HG03196 (cell line): ENCODE measurements around the gene ADM2.
"Not testable (repeated sequence)": the region's sequence is repeated elsewhere in the genome, so short reads cannot be mapped to it uniquely, and the experiment has no call there.

Experiments
- ATAC-seq: cut with Tn5 transposase; IDR thresholded peaks from one replicate; pipeline ENCODE4 v1.9.1; 2021; ENCODE audit not compliant: unreplicated experiment

The ADM2 gene

DNA sequence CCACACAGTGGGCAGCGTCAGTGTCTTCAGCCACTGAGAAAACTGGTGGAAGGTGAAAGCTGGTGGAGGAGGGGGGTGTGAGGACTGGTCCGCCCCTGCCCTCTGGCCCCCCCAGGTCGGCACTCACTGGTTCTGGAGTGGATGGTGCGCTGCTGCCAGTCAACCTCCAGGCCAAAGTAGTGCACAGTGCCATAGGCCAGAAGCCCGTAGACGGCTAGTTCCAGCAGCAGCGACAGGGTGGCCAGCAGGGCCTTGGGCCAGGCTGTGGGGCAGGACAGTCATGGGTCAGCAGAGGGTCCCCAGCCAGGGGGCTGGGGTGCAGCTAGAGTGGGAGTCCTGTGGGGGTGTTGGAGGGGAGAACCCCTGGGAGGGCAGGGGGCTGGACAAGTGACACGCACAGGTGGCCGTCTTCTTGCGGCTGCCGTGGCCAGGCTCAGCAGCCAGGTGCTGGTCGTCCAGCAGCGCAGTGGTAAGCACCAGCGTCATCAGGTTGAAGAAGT lies 24.0 kb downstream of the ADM2 start:
- ATAC-seq = no peak

DNA sequence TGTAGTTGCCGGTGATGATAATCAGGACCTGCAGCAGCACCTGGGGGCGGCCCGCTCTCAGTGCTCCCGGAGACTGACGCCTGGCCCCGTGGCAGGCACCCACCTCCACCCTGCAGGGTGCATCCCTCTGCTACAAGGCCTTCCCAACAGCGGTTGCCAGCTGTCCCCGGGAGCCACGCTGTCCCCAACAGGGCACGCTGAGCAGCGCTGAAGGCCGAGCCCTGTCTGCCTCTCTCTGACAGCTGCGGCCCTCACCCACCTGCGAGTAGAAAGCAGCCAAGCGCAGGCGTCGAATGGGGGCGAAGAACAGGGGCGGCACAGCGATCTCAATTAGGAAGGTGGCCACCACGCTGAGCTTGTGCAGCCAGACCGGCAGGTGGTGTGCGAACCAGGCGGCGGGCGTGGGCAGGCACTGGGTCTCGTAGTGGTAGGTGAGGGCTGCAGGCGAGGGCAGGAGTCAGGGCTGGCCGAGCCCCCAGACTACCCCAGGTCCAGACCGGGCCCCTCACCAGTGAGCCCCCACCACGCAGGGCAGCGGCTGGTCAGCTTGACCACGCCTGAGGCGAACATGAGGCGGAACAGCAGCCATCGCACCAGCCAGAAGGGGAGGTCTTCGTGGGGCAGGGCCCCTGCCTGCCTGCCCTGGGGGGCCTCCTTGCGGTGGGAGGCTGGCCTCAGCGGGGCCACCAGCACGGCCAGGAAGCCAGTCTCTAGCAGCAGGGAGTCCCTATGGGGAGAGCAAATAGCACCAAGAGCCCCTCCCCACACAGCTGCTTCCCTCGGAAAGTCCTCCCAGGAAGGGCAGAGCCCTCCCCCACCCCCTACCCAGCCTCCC lies 24.6 kb downstream of the ADM2 start:
- ATAC-seq = no peak

DNA sequence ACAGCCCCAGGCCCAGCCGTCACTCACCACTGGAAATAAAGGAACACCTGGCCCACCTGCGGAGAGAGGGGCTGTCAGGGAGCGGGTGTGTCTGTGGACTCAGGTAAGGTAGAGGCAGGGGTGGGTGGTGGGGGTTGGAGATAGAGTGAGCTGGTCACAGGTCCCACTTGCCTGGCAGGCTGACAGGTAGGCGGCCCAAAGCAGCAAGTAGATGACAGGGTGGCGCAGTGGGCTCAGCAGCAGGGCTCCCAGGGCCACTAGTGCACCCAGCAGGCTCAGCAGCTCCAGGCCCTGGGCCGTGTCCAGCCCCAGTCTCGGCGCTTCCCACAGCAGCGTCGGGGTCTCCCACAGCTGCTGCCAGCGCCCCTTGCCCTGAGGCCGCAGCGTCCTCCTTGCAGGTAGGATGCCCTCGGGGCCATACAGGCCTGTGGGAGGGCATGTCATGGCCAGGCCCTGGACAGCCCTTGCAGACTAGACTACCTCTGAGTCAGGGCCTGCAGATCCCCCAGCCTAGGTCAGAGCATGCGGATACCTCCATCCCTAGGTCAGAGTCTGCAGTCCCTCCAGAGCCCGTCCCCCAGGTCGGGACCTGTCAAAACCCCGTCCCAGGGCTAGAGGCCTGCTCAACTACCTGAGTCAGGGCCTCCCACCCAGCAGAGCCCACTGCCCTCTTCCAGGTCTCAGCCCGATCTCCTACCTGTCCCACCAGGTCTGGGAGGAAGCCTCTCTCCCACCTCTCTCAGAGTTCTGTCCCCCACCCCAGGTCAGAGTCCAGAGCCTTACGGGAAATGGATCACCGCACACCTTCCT lies 25.5 kb downstream of the ADM2 start:
- no peak for ATAC-seq

DNA sequence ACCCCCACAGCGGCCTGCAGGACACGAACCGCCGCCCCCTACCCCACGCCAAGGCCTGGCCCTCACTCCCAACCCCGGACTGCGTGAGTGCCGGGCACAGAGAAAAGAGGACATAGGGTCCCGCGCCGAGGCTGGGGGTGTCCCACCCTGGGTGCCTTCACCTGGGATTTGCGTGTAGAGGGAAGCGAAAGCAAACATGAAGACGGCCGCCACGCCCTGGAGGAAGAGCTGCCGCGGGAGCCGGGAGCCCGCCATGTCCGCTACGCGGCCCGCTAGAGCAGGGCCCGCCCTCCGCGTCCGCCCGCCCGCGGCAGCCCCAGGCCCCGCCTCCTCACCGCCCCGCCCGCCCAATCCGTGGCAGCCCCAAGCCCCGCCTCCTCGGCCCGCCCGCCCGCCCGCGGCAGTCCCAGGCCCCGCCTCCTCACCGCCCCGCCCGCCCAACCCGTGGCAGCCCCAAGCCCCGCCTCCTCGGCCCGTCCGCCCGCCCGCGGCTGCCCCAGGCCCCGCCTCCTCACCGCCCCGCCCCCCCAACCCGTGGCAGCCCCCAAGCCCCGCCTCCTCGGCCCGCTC lies 26.2 kb downstream of the ADM2 start, which contains the start of gene LMF2:
Gene LMF2, minus strand, starts transcription at position 282 of the 570 bp plus-strand sequence. Its CDS starts 27 bp downstream, at position 255.
- ATAC-seq = peak; percentile 40

DNA sequence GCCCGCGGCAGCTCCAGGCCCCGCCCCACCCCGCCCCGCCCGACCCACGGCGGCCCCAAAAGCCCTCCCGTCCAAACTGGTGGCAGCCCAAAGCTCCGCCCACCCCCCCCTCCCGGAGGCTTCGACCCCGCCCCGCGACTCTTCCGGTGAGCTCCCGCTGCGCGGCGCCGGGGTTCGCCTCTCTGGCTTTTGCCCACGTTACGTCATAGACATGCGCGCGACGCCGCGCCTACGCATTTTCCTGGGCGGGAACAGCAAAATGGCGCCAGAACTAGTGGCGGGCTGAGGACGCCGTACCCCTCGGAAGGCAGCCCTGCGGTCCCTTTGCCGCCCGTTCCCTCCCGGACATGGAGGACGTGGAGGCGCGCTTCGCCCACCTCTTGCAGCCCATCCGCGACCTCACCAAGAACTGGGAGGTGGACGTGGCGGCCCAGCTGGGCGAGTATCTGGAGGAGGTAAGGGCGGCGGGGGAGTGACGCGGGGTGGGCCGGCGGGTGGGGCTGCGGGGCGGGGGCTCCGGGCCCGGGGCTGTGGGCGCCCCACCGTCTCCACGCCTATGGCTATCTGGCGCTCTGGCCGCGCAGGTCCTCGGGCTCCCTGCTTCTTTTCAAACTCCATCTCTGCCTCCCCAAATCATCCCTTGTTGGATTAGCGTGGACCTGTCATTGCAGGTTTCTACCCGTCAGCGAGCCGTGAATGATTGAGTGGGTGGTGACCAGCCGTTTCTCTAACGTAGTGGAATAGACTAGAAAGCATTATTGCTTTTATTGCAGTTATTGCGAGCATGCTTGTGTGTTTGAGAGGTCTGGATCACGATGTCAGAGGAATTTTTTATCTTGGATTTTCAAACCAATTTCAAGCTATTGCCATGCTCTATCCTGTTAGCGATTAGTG lies 26.9 kb downstream of the ADM2 start, which contains the start of gene NCAPH2:
Gene NCAPH2, plus strand, starts transcription at position 234 of the 894 bp plus-strand sequence. Its CDS starts 114 bp downstream, at position 348.
- peak; percentile 66 for ATAC-seq

DNA sequence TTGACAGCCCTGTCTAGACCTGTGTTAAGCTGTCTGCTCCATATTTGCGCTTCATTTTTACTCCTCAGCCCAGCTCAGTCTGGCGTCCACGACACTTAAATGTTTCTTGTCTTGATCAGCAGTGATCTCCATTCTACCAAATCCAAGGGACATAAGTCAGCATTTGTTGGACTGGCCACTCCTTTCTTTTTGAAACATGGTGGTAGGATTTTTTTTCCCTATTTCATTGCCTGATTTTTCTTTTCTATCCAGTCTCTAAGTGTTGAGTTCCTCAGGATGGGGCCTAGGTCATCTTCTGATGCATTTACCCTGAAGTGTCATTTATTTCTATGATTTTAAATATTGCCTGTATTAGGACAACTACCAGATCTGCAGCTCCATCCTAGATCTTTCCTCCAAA lies 27.6 kb downstream of the ADM2 start:
- no peak for ATAC-seq

DNA sequence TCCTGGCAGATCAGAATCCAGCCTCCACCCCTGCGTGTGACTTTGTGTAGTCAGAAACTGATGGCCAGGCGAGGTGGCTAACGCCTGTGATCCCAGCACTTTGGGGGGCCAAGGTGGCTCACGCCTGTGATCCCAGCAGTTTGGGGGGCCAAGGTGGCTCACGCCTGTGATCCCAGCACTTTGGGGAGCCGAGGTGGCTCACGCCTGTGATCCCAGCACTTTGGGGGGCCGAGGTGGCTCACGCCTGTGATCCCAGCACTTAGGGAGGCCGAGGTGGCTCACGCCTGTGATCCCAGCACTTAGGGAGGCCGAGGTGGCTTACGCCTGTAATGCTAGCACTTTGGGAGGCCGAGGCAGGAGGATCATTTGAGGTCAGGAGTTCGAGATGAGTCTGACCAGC lies 31.8 kb downstream of the ADM2 start:
- ATAC-seq = no peak

DNA sequence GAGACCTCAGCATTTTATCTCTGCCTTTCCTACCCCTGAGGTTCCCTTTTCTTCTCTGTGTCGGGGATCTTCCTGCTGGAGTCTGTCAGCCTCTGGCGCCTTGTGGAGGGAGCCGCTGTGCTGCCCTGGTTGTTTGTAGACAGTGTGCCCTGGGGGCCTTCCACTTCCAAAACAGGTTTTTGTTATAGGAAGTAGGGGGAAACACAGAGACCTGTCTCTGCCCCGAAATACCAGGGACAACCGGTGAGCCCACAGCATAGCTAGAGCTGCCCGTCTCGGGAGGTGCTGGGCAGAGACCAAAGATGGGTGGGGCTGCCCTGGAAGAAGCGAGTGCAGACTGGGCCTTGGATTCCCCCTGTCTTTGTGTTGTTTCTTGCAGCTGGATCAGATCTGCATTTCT lies 34.7 kb downstream of the ADM2 start:
- no peak for ATAC-seq

DNA sequence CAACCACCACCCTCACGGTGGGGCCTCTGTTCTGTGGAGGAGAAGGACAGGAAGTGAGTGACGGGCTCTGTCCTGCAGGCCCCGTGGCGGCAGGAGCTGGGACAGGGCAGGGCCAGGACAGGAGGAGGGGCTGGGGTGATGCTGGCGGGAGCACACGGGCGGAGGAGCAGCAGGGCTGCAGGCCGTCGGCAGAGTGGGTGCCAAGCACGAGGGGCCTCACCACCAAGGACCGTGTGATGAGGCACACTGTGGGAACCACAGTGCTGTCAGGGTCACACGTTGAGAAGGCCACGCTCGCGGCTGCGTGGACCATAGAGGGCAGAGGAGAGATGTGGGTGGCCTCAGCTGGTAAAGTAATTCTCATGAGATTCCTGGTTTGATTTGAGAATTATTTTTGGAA lies 35.5 kb downstream of the ADM2 start:
- no peak for ATAC-seq

DNA sequence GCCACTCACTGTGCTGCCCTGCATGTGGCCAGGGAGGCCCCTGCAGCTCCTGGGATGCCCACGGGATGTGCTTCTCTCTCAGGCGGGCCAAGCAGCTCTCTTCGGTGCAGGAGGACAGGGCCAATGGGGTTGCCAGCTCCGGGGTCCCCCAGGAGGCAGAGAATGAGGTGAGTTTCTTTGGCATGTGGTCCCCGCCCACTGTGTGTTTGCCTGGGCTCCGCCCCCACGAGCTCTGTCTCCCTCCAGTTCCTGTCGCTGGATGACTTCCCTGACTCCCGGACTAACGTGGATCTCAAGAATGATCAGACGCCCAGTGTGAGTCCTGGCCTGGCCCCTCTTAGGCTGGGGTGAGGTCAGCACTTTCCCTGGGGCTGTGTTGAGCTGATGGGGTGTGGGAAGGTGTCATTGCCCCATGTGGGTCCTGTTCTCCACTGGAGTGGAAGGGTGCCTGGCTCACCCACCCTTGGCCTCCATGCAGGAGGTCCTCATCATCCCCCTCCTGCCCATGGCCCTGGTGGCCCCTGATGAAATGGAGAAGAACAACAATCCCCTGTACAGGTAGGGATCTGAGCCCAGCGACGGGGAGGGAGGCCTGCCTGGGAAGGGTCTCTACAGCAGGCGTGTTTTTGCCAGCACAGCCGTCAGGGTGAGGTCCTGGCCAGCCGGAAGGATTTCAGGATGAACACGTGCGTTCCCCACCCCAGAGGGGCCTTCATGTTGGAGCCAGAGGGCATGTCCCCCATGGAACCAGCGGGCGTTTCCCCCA lies 36.3 kb downstream of the ADM2 start:
- no peak for ATAC-seq

DNA sequence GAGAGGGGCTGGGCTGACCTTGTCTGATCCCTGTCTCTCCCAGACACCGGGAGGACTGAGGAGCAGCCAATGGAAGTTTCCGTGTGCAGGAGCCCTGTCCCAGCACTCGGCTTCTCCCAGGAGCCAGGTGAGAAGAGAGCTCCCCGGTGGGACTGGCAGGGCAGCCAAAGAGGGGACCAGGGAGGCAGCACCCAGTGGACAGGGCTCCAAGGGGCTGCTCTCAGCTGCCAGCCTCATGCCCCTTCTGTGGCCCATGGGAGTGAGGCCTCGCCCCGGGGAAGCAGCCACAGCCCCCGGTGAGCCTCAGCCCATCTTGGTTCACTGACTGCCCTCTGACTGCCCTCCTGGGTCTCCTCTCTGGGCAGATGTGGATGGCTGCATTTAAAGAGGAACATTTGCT lies 37.3 kb downstream of the ADM2 start:
- no peak for ATAC-seq

DNA sequence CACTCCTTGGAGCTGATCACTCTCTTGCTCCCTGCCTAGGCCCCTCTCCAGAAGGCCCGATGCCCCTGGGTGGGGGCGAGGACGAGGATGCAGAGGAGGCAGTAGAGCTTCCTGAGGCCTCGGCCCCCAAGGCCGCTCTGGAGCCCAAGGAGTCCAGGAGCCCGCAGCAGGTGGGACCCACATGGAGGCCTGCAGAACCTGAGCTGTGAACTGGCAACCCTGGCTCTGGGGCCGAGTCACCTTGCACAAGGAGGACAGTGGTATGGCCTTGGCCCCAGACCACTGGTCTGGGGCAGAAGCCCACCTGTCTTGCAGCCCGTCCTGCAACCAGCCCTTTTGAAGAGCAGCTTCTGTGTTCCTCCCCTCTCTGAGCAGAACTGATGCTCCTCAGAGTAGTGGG lies 37.8 kb downstream of the ADM2 start:
- no peak for ATAC-seq

DNA sequence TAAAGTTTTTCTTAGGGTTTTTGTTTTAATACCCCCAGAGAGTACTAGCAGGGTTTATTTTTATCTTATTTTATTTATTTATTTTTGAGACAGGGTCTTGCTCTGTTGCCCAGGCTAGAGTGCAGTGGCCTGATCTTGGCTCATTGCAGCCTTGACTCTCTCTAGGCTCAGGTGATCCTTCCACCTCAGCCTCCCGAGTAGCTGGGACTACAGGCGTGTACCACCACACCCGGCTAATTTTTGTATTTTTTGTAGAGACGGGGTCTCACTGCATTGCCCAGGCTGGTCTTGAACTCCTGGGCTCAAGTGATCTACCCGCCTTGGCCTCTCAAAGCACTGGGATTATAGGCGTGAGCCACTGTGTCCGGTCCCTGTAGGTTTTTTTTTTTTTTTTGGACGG lies 38.8 kb downstream of the ADM2 start:
- ATAC-seq = not testable (repeated sequence)

DNA sequence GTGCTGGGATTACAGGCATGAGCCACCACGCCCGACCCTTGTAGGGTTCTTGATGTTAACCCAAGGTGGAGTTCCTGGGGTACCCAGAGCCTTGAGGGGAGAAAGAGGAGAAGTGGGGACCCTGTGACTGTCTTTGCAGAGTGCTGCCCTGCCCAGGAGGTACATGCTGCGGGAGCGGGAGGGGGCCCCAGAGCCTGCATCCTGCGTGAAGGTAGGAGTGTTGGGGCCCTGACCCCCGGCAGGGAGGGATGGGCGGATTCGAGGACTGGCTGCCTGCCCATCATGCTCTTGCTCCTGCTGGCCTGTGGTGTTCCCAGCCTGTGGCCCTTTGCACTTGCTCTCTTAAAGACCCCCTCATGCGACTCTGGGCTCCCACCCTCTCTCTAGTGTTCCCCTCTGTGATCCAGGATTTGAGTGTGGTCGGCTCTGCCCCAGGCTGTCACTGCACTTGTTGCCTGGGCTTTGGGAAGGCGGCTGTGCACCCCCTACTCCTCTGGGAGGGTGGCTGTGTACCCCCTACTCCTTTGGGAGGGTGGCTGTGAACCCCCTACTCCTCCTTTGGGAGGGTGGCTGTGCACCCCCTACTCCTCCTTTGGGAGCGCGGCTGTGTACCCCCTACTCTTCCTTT lies 39.6 kb downstream of the ADM2 start:
- ATAC-seq = no peak

DNA sequence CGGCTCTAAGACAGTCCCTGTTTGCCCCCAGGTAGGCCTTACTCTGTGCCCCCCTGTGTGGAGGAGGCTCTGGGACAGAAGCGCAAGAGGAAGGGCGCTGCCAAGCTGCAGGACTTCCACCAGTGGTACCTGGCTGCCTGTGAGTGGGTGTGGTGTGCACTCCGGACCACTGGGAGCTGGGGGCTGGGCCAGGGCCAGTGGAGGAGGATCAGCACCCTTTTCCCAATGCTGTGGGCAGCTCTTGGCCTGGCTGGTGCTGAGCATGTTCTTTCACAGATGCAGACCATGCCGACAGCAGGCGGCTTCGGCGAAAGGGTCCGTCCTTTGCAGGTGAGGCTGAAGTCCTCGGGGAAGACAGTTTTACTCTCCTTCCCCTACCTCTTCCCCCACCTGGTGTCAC lies 40.4 kb downstream of the ADM2 start:
- no peak for ATAC-seq

DNA sequence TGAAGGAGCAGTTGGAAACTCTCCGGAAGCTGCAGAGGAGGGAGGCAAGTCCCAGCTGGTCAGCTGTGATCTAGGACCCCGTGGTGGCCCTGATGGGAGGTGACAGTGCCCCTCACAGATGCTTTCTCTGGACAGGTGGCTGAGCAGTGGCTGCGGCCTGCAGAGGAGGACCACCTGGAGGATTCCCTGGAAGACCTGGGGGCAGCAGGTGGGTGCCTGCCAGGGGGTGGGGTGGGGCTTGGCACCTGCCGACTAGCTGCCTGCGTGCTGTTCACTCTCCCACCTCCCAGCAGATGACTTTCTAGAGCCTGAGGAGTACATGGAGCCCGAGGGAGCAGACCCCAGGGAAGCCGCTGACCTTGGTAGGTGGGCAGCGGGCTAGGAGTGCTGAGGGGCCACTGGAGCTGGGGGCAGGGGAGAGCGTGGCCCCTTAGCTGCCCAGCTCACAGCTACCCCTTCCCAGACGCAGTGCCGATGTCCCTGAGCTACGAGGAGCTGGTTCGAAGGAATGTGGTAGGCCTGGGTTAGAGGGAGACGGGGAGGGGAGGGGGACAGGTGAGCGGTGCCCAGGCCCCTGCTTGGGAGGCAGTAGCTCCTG lies 41.0 kb downstream of the ADM2 start:
- ATAC-seq = no peak

DNA sequence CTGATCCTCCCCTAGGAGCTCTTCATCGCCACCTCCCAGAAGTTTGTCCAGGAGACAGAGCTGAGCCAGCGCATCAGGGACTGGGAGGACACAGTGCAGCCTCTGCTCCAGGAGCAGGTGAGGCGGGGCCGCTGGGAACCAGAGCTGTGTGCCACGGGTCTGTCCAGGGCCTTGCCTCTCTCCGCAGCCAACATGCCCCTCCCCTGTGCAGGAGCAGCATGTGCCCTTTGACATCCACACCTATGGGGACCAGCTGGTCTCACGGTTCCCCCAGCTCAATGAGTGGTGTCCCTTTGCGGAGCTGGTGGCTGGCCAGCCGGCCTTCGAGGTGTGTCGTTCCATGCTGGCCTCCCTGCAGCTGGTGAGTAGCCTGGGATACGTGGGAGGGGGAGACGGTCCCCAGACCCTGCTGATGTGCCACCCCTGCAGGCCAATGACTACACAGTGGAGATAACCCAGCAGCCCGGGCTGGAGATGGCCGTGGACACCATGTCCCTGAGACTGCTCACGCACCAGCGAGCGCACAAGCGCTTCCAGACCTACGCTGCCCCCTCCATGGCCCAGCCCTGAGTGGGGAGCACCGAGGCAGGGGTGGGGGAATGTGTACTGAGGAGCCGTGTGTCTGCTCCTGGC lies 41.6 kb downstream of the ADM2 start:
- ATAC-seq = no peak

DNA sequence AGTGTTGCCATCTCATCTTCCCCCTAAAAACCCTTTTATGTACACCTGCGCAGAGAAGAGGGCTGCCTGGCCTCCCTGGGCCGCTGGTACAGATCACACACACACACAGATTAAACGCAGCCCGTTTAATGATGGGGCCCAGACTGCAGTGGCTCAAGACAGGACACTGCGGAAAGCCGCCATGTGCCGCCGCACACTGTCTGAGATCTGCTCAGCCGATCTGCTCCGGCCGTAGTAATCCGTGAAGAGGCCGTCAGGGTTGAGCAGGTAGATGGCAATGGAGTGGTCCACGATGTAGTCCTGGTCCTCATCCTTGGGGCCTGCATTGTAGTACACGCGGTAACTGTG lies 42.1 kb downstream of the ADM2 start:
- ATAC-seq = no peak
